GM21367 (cell line): ENCODE data around the gene DRAXIN.

Experiments
- ATAC-seq: cut with Tn5 transposase; IDR thresholded peaks from one replicate; pipeline ENCODE4 v1.9.1; 2021; ENCODE audit not compliant: unreplicated experiment

DRAXIN gene

DNA sequence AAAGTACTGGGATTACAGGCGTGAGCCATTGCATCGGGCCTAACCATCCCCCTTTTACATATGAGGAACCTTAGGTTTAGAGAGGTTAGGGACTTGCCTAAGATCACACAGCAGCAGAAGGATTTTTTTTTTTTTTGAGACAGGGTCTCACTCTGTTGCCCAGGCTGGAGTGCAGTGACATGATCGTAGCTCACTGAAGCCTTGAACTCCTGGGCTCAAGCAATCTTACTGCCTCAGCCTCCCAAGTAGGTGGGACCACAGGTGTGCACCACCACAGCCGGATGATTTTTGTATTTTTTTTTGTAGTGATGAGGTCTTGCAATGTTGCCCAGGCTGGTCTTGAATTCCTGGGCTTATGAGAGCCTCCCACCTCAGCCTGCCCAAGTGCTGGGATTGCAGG is 68.3 kb downstream of the DRAXIN start:
- no peak for ATAC-seq

DNA sequence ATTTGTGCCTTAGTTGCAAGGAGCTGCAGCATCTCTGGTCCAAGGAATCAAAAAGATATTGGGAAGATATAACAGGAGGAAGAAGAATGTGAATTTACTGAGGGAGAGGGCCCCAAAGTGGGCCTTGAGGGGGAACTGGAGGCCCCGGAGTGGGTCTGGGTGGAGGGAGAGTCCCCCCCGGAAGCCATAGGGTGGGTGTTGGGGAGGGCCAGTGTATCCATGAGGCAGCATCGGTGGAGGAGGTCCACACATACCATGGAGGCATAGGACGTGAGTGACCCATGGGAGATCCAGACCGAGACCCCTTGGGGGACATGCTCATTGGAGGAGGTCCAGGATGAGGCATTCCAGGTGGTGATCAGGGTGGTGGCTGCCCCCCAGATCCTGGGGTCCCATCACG is 69.8 kb downstream of the DRAXIN start:
- ATAC-seq, result no peak

DNA sequence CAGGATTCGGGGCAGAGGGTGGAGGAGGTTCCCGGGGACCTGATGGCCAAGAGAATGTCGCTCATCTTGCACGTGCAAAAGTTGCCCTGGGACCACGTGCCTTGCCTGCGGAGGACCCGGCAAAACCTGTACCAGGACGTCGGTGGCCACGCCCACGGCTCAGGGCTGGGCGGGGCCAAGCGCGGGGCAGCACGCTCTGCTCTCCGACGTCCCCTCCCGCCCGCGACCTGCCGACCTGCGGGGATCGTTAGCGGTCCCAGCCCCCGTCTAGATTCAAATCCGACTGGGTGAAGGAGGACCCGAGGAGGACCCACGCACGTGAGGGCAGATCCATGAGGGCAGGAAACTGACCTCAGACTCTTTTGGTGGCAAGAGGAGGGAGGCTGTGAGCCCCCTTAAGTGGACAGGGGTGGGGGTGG is 70.5 kb downstream of the DRAXIN start, which contains the start of gene C1orf167:
Gene C1orf167, plus strand, starts transcription at position 206 of the 419 bp plus-strand sequence. CDS start 2,208 bp downstream, outside the sequence.
- no peak for ATAC-seq

DNA sequence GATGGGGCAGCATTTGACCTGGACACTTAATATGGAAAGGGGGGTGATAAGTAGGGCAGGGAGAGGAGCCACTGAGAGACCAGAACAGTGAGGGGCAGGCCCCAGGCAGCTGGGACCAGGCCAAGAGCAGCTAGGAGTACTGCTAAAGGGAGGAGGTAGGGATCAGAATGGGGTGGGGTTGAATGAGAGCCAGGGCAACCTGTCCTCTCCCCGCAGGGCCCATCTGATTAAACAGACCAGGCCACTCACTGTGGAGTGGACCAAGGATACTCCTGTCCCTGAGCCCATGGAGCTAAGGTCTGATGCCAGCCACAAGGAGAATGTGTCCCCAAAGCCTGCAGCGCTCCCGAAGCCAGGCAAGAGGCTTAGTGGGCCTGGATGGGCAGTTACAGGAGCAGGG is 72.6 kb downstream of the DRAXIN start:
- ATAC-seq, result no peak

DNA sequence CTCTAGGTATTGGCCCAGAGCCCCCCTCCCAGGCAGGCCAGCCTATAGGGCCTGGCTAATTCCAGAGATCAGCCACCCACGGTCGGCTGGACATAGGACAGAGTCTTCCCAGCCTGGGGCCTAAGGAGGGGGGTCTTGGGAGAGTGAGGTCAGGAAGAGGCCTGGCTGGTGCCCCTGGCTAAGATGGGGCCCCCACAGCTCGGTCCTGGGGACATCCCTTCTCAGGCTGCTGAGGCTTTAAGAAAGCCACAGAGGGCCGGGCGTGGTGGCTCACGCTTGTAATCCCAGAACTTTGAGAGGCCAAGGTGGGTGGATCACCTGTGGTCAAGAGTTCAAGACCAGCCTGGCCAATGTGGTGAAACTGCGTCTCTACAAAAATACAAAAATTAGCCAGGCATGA is 73.0 kb downstream of the DRAXIN start:
- no peak for ATAC-seq

DNA sequence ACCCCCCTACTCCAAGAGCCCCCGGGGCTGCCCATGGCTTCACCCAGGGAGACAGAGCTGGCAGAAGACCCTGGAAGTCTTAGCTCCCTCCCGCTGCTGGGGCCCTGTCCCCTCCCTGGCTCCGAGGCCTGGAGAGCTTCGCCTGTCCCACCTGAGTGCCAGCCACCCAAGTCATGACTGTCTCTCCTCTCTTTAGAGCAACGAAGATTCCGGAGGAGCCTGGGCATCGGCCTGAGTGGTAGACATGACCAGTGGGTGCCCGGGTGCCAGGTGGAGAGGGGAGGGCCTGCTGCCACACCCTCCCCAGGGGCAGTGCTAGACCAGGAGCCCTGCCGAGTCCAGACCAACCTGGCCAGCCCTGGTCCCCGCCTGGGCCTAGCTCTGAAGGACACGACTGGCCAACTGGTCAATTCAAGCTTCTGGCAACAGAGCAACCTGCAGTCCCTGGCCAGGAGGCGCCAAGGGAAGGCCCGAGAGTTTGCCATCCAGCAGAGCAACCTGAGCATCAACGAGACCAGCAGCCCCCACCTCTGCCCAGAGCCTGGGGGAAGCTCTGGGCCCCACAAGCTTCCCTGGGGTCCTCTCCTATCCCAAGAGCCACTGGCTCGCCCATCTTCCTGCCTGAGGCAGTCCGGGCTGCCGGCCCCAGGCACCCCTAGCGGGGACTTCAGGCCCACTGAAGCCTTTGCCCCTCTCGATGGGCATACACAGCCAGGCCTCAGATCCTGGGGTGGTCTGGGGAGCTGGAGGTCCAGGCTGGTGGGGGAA is 74.3 kb downstream of the DRAXIN start:
- ATAC-seq, result no peak

DNA sequence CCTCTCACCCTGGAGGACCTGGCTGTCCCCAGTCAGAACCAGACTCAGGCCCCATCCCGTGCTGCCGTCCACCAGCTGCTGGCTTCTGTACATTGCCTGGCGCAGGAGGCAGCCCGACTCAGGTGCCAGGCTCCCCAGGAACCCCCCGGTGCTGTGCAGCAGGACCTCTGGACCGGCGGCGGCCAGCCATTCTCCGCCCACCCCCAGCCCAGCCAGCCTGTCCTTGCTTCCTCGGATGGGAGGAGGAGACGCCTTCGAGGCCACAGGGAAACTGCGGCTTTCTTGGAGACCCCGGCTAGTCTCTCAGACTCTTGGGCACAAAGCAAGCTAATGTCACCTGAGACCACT is 74.9 kb downstream of the DRAXIN start:
- ATAC-seq, result no peak

DNA sequence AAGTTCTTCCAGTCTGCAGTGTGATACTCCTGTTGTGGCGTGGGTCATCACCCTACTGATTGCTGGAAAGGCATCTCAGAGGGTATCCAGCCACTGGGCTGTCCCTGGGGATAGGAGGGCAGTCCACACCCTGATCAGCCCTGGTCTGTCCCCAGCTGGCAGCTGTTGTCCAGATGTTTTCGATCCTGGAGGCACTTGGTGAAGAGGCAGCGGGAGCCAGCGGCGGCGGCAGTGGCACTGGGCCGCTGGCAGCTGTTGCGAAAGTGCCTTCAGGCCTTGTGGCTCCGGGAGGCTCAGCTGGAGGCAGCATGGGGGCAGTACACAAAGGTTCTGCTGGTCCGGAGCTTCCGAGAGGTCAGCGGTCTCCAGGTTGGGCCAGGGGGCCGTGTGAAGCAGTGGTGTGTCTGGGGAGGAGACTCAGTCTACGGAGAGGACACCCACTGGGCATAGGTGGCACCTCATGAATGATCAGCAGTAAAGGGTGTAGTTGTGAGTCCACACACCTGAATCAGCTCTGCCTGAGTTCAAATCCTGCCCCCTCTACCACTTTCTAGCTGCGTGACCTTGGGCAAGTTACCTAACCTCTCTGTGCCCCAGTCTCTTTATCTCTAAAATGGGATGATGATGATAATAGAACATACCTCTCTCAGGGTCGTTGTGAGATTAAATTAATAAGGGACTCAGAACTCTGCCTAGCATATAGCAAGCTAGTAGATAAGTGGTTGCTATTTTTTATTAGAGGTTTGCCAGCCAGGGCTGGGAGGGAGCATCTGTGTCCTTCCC is 76.6 kb downstream of the DRAXIN start:
- no peak for ATAC-seq

DNA sequence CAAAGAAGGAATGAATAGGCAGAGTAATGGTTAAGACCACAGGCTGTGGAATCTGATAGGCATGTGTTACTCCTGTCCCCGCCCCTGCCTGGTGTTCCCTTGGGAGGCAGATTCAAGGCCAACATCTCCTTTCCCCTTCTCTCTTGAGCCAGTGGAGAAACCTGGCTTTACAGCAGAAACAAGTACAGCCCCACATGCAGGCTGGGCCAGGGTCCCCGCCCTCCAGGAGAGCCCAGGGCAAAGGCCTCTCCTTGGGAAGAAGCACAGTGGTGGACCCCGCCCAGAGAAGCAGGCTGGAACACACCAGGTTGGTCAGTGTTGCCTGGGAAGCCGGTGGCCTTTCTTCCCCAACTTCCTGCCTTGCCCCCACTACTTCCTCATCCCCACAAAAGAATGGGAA is 77.3 kb downstream of the DRAXIN start:
- no peak for ATAC-seq

DNA sequence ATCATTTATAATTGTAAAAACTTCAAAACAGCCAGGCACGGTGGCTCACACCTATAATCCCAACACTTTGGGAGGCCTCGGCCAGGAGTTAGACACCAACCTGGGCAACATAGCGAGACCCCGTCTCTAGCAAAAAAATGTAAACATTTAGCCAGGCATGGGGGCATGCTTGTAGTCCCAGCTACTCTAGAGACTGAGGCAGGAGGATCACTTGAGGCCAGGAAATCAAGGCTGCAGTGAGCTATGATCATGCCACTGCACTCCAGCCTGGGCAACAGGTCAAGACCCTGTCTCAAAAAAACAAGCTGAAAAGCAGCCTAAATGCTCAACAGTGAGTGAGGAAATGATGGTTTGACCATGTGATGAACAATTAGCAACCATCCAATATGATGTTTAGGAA is 77.8 kb downstream of the DRAXIN start:
- no peak for ATAC-seq

DNA sequence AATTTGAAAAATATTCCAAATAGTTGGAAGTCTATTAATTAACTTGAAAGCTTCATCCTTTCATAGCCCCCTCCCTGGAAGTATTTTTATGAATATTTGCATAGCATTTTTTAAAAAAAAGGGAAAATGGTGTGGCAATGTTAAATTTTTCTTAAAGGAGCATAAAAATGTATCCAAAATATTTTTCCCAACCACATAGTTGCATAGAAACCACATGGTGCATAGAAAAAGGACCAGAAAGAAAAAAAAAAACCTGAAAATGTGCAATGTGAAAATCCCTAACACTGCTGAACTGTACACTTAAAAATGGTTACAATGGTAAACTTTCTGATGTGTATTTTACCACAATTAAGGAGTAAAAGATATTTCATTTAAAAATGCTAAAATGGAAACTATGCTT is 78.5 kb downstream of the DRAXIN start:
- ATAC-seq, result no peak

DNA sequence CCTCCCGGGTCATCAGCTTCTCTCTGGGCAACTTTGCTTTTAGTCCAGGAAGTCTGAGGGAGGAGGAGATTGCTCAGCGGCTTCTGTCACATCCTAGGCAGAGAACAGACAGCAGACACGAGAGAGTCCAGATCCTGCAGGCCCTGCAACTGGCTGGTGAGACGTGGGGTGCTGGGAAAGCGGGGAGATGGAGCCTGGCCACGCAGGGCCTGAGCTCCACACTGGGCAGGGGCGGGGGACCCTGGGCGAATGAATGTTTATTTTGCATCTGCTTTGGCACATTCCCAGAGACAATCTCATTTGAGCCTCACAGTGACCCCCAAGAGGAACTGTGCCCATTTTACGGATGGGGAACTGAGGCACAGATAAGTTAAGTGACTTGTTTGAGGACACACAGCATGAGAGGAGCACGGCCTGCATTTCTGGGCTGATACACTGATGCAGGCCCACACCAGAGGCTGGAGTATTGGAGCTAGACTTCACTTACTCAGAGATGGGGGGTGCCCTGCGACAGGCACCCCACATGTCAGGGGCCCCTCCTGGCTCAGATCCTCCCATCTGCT is 80.1 kb downstream of the DRAXIN start:
- ATAC-seq, result no peak

DNA sequence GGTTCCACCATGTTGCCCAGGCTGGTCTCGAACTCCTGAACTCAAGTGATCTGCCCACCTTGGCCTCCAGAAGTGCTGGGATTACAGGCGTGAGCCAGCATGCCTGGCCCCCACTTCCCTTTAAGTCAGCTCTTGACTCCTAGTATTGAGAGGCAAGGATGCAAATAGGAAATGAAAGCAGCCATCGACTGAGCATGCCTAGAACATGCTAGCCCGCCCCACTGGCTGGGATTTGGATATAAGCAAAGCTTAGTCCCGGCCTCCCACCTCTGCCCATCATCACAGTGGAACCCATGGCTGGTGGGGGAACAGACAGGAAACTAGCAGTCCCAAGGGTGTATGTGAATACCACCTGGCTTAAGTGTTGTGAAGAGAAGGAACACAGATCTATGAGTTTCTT is 80.9 kb downstream of the DRAXIN start:
- ATAC-seq, result no peak

DNA sequence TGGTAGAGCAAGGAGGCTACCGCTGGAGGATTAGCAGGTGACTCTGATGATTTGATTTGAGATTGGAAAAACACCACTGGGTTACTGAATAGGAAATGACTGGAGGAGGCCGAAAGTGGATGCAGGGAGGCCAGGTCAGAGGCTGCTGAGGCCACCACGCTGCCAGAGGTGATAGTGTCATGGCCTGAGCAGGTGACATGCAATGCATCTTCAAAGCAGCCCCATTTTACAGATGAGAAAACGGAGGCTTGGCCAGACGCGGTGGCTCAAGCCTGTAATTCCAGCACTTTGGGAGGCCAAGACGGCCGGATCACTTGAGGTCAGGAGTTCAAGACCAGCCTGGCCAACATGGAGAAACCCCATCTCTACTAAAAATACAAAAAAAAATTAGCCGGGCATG is 83.2 kb downstream of the DRAXIN start:
- ATAC-seq, result no peak
